Measurements from ENCODE around the gene CDC14B.

DNA sequence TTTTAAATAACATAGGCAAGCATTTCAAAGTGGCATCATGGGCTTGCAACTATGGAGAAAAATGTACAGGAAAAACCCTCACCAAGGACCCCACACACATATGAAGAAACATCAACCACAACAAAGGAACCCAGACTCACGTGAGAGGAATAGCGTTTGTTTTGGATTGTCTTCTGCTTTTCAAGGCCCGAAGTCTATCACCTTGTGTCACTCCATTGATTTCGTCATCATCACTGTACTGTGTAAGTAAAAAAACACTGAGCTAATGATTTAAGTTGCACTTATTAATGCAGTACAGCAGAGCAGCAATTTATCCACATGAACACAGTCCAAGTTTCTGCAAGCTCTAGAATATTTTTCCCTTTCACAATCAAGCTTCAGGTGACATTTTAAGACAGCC lies 97.3 kb downstream of the CDC14B start:
- no peak for TF ChIP-seq YY1 (IDR thresholded peaks at IDR 0.05)
- TF ChIP-seq, protein P1, sequence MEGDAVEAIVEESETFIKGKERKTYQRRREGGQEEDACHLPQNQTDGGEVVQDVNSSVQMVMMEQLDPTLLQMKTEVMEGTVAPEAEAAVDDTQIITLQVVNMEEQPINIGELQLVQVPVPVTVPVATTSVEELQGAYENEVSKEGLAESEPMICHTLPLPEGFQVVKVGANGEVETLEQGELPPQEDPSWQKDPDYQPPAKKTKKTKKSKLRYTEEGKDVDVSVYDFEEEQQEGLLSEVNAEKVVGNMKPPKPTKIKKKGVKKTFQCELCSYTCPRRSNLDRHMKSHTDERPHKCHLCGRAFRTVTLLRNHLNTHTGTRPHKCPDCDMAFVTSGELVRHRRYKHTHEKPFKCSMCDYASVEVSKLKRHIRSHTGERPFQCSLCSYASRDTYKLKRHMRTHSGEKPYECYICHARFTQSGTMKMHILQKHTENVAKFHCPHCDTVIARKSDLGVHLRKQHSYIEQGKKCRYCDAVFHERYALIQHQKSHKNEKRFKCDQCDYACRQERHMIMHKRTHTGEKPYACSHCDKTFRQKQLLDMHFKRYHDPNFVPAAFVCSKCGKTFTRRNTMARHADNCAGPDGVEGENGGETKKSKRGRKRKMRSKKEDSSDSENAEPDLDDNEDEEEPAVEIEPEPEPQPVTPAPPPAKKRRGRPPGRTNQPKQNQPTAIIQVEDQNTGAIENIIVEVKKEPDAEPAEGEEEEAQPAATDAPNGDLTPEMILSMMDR (IDR thresholded peaks at IDR 0.05; ENCODE audit: low read depth, low read length, missing input control): no peak
- no peak for TF ChIP-seq RXRA (IDR thresholded peaks at IDR 0.05)
- TF ChIP-seq SP1 (IDR thresholded peaks at IDR 0.05): no peak
- no peak for TF ChIP-seq GABPA (IDR thresholded peaks at IDR 0.05 in 1 of 2, conservative IDR thresholded peaks at IDR 0.05 in 1 of 2)
- TF ChIP-seq, protein P2, sequence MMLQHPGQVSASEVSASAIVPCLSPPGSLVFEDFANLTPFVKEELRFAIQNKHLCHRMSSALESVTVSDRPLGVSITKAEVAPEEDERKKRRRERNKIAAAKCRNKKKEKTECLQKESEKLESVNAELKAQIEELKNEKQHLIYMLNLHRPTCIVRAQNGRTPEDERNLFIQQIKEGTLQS (IDR thresholded peaks at IDR 0.05): no peak
- TF ChIP-seq, protein P3, sequence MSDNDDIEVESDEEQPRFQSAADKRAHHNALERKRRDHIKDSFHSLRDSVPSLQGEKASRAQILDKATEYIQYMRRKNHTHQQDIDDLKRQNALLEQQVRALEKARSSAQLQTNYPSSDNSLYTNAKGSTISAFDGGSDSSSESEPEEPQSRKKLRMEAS (IDR thresholded peaks at IDR 0.05): no peak

Measured in liver (tissue), 3 donors.